OCI-LY7 (cell line): ENCODE results near the gene DEFB108B.
"Not testable (repeated sequence)": the region's sequence is repeated elsewhere in the genome, so short reads cannot be mapped to it uniquely, and the experiment has no call there.

Source experiments
- CTCF ChIP-seq: fragments of 200-600 bp; sonication (generic); conservative IDR thresholded peaks from 2 replicates; pipeline ENCODE4 v1.5.1; 2014; ENCODE audit warnings: mild to moderate bottlenecking, antibody characterized with exemption, low read length, moderate library complexity, mixed read lengths
- EZH2phosphoT487 ChIP-seq: fragments of 200-600 bp; sonication (generic); IDR thresholded peaks from 2 replicates; pipeline ENCODE4 v1.6.1; 2018; ENCODE audit warnings: low read depth, borderline replicate concordance, mild to moderate bottlenecking, mixed run types, antibody characterized with exemption, low read length, moderate library complexity, mixed read lengths

- TF ChIP-seq EZH2phosphoT487, CTCF: not testable (repeated sequence)
Observed at GRCh38 chr11:71789444-71790196, 43.4 kb upstream of the DEFB108B start.
